Body of pancreas (tissue), 4 donors: ENCODE measurements around the gene CATSPERZ. TPM values are rescaled to one million over a fixed set of nuclear protein-coding genes. Genes with fewer than 3 reads are reported as not detected.

Experiments
- ATAC-seq: fragments of 150-250 bp; one replicate; pipeline ENCODE4 v1.9.1; 2016
- DNase-seq, 4 donors: peaks; one replicate each; pipeline ENCODE4 v3.0.0-alpha.2; 2019
- H3K27ac ChIP-seq, 4 donors: fragments of 200-600 bp; sonication (generic); 1 replicate in 3 of 4; 2 replicates in 1 of 4; pipeline versions ENCODE4 v1.5.1 to v1.6.1; 2016 to 2019; ENCODE audit warnings: mild to moderate bottlenecking in 1 of 4, mixed read lengths in 1 of 4, moderate library complexity in 1 of 4
- H3K27me3 ChIP-seq, 2 donors: fragments of 200-600 bp; sonication (generic); one replicate each; pipeline ENCODE4 v1.6.0; 2016; ENCODE audit warnings: mild to moderate bottlenecking in 1 of 2
- H3K36me3 ChIP-seq, 2 donors: fragments of 200-600 bp; sonication (generic); replicated peaks in 1 of 2; 2 replicates each; pipeline ENCODE4 v1.5.1; 2016; ENCODE audit warnings: low read depth in 2 of 2; ENCODE audit not compliant: insufficient read depth in 1 of 2
- H3K4me1 ChIP-seq: fragments of 200-600 bp; sonication (generic); one replicate; pipeline ENCODE4 v1.6.0; 2016
- H3K4me3 ChIP-seq, 2 donors: fragments of 200-600 bp; sonication (generic); 1 replicate in 1 of 2; 2 replicates in 1 of 2; pipeline ENCODE4 v1.5.1; 2016 to 2019
- H3K9me3 ChIP-seq, 3 donors: fragments of 200-600 bp; sonication (generic); 1 replicate in 2 of 3; 2 replicates in 1 of 3; pipeline ENCODE4 v1.5.1; 2016
- POLR2A ChIP-seq, 3 donors: fragments of 450-650 bp; IDR thresholded peaks; one replicate each; pipeline ENCODE4 v1.6.1; 2016; ENCODE audit warnings: antibody characterized with exemption in 3 of 3, mild to moderate bottlenecking in 2 of 3
- WGBS, 2 donors: methylation state at CpG; one replicate each; pipeline ENCODE4 v1.1.5; 2017; 5-methylcytosine and 5-hydroxymethylcytosine counted together
- intact Hi-C: fragments of 100-400 bp; cut with DNase I; formaldehyde crosslinking; loops from one replicate; pipeline ENCODE4 v1.15.1; 2023
- total RNA-seq, 2 donors: library from RNA; depleted of rRNA; stranded (reverse); fragments of >200 nt; gene quantifications; one replicate each; pipeline ENCODE4 v1.1.0, GENCODE V29; 2016
- TF ChIP-seq, protein P1 (sequence below), 7 experiments: fragments of 450-650 bp in 4 of 7; fragments of 200-600 bp in 3 of 7; sonication (generic) in 3 of 7; IDR thresholded peaks; one replicate each; pipeline ENCODE4 v1.5.1; 2016 to 2019; ENCODE audit warnings: antibody characterized with exemption in 7 of 7

CATSPERZ gene
- total RNA-seq, 2 donors from 2014 or later, result 2.3 TPM; not detected in 1

DNA sequence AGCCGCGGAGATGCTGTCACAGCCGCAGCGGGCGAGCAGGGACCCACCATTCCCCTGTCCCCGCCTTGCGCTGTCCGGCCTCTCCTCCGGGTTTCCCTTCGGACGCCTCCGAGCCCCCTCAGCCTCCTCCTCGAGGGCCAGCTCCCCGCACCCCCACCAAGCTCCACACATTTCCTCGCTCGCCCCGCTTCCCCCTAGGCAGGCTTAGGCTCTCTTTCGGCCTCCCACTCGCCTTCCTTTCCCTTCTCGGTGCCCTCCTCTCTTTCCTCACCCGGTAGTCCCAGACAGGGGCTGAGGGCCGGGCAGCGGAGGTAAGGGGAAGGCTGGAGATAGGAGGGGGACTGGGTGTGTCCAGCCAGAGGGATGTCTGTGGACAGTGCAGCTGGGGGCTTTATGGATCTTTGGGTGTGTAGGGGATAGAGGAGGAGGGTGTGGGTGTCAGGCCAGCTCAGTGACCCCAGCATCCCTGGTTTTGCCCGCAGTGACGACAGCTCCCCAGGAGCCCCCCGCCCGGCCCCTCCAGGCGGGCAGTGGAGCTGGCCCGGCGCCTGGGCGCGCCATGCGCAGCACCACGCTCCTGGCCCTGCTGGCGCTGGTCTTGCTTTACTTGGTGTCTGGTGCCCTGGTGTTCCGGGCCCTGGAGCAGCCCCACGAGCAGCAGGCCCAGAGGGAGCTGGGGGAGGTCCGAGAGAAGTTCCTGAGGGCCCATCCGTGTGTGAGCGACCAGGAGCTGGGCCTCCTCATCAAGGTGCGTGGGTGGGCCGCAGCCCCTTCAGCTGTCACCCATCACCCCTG, 7.5 kb upstream of the CATSPERZ start:
- Histone ChIP-seq H3K4me3 (no peak overlapping the region), H3K27ac (no peak overlapping the region), H3K4me1 (peaks cover 16% of the 10 kb centered on the region), H3K27me3 (peaks cover 0 to 33% of the 10 kb centered on the region in 2 donors), H3K36me3 (no peaks in the 10 kb centered on the region), H3K9me3 (no peaks in the 10 kb centered on the region)
- 36% methylated on average over 31 to 36 of the region's 42 CpGs for WGBS, 2 donors
- intact Hi-C loops, result no loop called here
- TF ChIP-seq POLR2A (IDR thresholded peaks at IDR 0.05), result no peak
- TF ChIP-seq, protein P1, sequence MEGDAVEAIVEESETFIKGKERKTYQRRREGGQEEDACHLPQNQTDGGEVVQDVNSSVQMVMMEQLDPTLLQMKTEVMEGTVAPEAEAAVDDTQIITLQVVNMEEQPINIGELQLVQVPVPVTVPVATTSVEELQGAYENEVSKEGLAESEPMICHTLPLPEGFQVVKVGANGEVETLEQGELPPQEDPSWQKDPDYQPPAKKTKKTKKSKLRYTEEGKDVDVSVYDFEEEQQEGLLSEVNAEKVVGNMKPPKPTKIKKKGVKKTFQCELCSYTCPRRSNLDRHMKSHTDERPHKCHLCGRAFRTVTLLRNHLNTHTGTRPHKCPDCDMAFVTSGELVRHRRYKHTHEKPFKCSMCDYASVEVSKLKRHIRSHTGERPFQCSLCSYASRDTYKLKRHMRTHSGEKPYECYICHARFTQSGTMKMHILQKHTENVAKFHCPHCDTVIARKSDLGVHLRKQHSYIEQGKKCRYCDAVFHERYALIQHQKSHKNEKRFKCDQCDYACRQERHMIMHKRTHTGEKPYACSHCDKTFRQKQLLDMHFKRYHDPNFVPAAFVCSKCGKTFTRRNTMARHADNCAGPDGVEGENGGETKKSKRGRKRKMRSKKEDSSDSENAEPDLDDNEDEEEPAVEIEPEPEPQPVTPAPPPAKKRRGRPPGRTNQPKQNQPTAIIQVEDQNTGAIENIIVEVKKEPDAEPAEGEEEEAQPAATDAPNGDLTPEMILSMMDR (IDR thresholded peaks at IDR 0.05), result no peak
- ATAC-seq, result no peak
- DNase-seq, result no peak

DNA sequence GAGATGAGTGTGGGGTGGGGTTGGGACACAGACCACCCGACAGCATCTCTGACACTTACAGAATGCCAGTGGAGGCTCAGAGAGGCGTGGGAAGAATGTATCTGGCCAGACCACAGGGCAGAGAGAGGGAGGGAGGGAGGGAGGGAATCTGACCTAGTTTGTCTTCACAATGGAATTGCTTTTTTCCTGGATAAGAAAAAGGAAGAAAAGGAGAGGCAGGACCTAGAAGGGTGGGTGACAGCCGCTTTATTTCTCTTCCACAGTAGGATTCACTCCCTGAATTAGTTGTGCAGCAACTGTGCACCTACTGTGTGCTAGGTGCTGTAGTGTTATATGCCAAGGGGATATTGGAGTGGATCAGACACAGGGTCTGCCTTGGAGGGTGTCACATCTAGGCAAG, 5.4 kb upstream of the CATSPERZ start:
- peaks cover 0 to 42% of the 10 kb centered on the region in 2 donors for H3K27me3 ChIP-seq
- 35 to 43% methylated on average over 3 of the region's 3 CpGs for WGBS, 2 donors
- intact Hi-C loops, result loop anchor here (5.0 kb wide), 1 partner anchor 87 kb away; the partner anchor contains the start of gene FERMT3

DNA sequence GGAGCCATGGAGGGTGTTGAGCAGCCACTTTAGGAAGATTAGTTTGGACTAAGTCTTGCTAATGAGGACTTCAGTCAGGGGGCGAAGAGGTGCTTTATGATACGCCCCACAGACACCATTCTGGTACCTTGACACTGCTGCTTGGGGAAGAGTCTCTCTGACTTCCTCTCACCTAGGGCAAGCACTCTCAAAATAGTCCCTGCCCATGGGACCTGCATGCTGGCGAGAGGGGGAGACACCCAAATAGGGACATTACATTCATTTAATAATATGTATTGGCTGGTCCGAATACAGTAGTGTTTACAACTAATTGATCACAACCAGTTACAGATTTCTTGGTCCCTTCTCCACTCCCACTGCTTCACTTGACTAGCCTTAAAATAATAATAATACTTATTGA, 4.4 kb upstream of the CATSPERZ start:
- Histone ChIP-seq H3K9me3 (no peaks in the 10 kb centered on the region), H3K27ac (no peak overlapping the region), H3K36me3 (no peaks in the 10 kb centered on the region), H3K4me1 (peaks cover 34% of the 10 kb centered on the region), H3K4me3 (no peak overlapping the region), H3K27me3 (peaks cover 0 to 45% of the 10 kb centered on the region in 2 donors)
- WGBS, 2 donors, result 83 to 86% methylated on average over 4 of the region's 4 CpGs
- ATAC-seq, result no peak
- TF ChIP-seq, protein P1 (IDR thresholded peaks at IDR 0.05), result no peak
- TF ChIP-seq POLR2A (IDR thresholded peaks at IDR 0.05), result no peak
- intact Hi-C loops, result loop anchor here (5.0 kb wide), 1 partner anchor 88 kb away; the partner anchor contains the start of gene FERMT3
- DNase-seq, result no peak

More for the DNA sequence above, 5.4 kb upstream of the CATSPERZ start:
- Histone ChIP-seq H3K4me3 (no peak overlapping the region), H3K9me3 (no peaks in the 10 kb centered on the region), H3K27ac (no peak overlapping the region), H3K4me1 (peaks cover 25% of the 10 kb centered on the region), H3K36me3 (no peaks in the 10 kb centered on the region)
- ATAC-seq (no peak), DNase-seq (no peak)
- TF ChIP-seq, protein P1 (IDR thresholded peaks at IDR 0.05), result no peak
- no peak for TF ChIP-seq POLR2A (IDR thresholded peaks at IDR 0.05)

DNA sequence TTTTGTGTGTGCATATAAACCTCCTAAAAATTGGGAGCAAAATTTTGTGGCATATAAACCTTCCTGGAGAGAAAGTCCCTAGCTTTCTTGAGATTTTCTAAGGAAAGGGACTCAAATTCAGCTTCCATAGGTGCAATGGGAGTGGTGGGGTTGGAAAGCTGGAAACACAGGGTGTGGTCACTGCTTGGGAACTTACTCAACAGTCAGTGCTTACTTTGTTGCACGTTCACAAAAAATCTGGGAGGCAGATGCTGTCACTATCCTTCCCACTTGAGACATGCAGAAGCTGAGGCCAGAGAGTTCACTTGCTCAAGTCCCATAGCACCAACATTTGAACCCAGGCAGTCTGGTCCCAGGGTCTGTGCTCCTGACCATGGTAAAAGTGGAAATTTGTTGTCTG, 3.9 kb upstream of the CATSPERZ start:
- ATAC-seq (no peak), DNase-seq (no peak)
- Histone ChIP-seq H3K36me3 (no peaks in the 10 kb centered on the region), H3K27me3 (peaks cover 0 to 44% of the 10 kb centered on the region in 2 donors), H3K4me3 (no peak overlapping the region), H3K4me1 (peaks cover 35% of the 10 kb centered on the region), H3K9me3 (no peaks in the 10 kb centered on the region), H3K27ac (no peak overlapping the region)
- no peak for TF ChIP-seq POLR2A (IDR thresholded peaks at IDR 0.05)
- TF ChIP-seq, protein P1 (IDR thresholded peaks at IDR 0.05), result no peak
- intact Hi-C loops, result loop anchor here (5.0 kb wide), 1 partner anchor 89 kb away; the partner anchor contains the start of gene FERMT3
- WGBS, 2 donors, result 44 to 50% methylated on average over 1 of the region's 1 CpG
